HepG2 (cell line): ENCODE data around the gene CCDC30. TPM values are rescaled to one million over a fixed set of nuclear protein-coding genes. Genes with fewer than 3 reads are reported as not detected.

Source experiments
- DMAP1 ChIP-seq: IDR thresholded peaks from 2 replicates; pipeline ENCODE4 v1.6.1; 2016
- FOXO1 ChIP-seq: sonication (generic); formaldehyde crosslinking; IDR thresholded peaks from 2 replicates; pipeline ENCODE4 v1.4.0; 2020; ENCODE audit warnings: missing genetic modification reagents
- GABPB1 ChIP-seq: IDR thresholded peaks from 2 replicates; pipeline ENCODE4 v1.6.1; 2016; ENCODE audit warnings: mild to moderate bottlenecking, missing genetic modification reagents, moderate library complexity, missing compliant biosample characterization
- KLF15 ChIP-seq: sonication (generic); formaldehyde crosslinking; IDR thresholded peaks from 2 replicates; pipeline ENCODE4 v1.8.1; 2023; ENCODE audit warnings: borderline replicate concordance, mild to moderate bottlenecking, inconsistent platforms, missing genetic modification reagents, mixed read lengths
- MEIS2 ChIP-seq: sonication (generic); formaldehyde crosslinking; IDR thresholded peaks from 2 replicates; pipeline ENCODE4 v1.9.0; 2021; ENCODE audit warnings: mild to moderate bottlenecking, missing genetic modification reagents
- MNT ChIP-seq: fragments of 450-650 bp; IDR thresholded peaks from 2 replicates; pipeline ENCODE4 v1.6.1; 2016
- NFAT5 ChIP-seq: sonication (generic); formaldehyde crosslinking; IDR thresholded peaks from 2 replicates; pipeline ENCODE4 v1.4.0; 2020; ENCODE audit warnings: missing genetic modification reagents
- NRL ChIP-seq: sonication (generic); formaldehyde crosslinking; IDR thresholded peaks from 2 replicates; pipeline ENCODE4 v1.5.0; 2020; ENCODE audit warnings: missing genetic modification reagents, mild to moderate bottlenecking, moderate library complexity, borderline replicate concordance
- PHF8 ChIP-seq: sonication (generic); formaldehyde crosslinking; IDR thresholded peaks from 2 replicates; pipeline ENCODE4 v1.5.0; 2020; ENCODE audit warnings: missing genetic modification reagents
- RBFOX2 ChIP-seq: fragments of 200-400 bp; formaldehyde crosslinking; IDR thresholded peaks from 2 replicates; pipeline ENCODE4 v1.6.1; 2017; ENCODE audit warnings: low read depth, mild to moderate bottlenecking, low read length
- ZBTB2 ChIP-seq: sonication (generic); formaldehyde crosslinking; IDR thresholded peaks from 2 replicates; pipeline ENCODE4 v1.8.0; 2022; ENCODE audit warnings: low read depth, missing genetic modification reagents
- ZBTB8A ChIP-seq: sonication (generic); formaldehyde crosslinking; IDR thresholded peaks from 2 replicates; pipeline ENCODE4 v1.4.0; 2020; ENCODE audit warnings: mild to moderate bottlenecking, low read depth, missing genetic modification reagents, borderline replicate concordance
- ZFP90 ChIP-seq: sonication (generic); formaldehyde crosslinking; IDR thresholded peaks from 2 replicates; pipeline ENCODE4 v1.8.0; 2022; ENCODE audit warnings: missing genetic modification reagents, mild to moderate bottlenecking, inconsistent platforms, borderline replicate concordance
- ZFP91 ChIP-seq: sonication (generic); formaldehyde crosslinking; IDR thresholded peaks from 2 replicates; pipeline ENCODE4 v1.9.0; 2022; ENCODE audit warnings: missing genetic modification reagents, mild to moderate bottlenecking, borderline replicate concordance
- ZNF782 ChIP-seq: sonication (generic); formaldehyde crosslinking; IDR thresholded peaks from 2 replicates; pipeline ENCODE4 v1.4.0; 2020; ENCODE audit warnings: missing genetic modification reagents, mild to moderate bottlenecking, borderline replicate concordance
- ZNF891 ChIP-seq: sonication (generic); formaldehyde crosslinking; IDR thresholded peaks from 2 replicates; pipeline ENCODE4 v1.5.0; 2020; ENCODE audit warnings: mild to moderate bottlenecking, missing genetic modification reagents
- polyA plus RNA-seq, 8 experiments: library from polyadenylated mRNA; depleted of rRNA in 3 of 8; stranded (reverse) in 7 of 8; unstranded in 1 of 8; fragments of >200 nt; fragmentation: Illumina TruSeq in 4 of 8; extraction: Trizol in 4 of 8; gene quantifications; 2 replicates each; pipeline versions ENCODE4 v1.2.1 to v1.2.3, GENCODE V29; 2011 to 2016; ENCODE audit warnings: low read depth in 4 of 8, missing spikeins in 1 of 8, mixed read lengths in 1 of 8; ENCODE audit not compliant: insufficient read depth in 1 of 8
- total RNA-seq, 5 experiments: library from RNA; depleted of rRNA; stranded (reverse); fragments of >200 nt; fragmentation: Illumina TruSeq; extraction: Trizol; gene quantifications; 2 replicates each; pipeline ENCODE4 v1.2.3, GENCODE V29; 2016; ENCODE audit warnings: low read depth in 1 of 5

CCDC30 gene
- total and polyA plus RNA-seq, 2 of the 13 experiments (the other 11 are each of a cell fraction or from before 2014, with no cell fraction given) = 0.25 to 0.77 TPM

GRCh38 chr1:42682739-42683531 lies 219.8 kb downstream of the CCDC30 start (continued):
- TF ChIP-seq MNT (peak; percentile 60), NRL (CRISPR knock-in tag) (no peak; the same call in 1 of the 2 replicates), NFAT5 (CRISPR knock-in tag) (0 out of 2 replicates have a peak, but pooled peaks have one; percentile 54), ZFP91 (CRISPR knock-in tag) (peak; percentile 48; the same call in 1 of the 2 replicates), RBFOX2 (peak; percentile 72), ZNF782 (no peak), GABPB1 (peak; percentile 67), ZBTB2 (CRISPR knock-in tag) (0 out of 2 replicates have a peak, but pooled peaks have one; percentile 13), DMAP1 (CRISPR knock-in tag) (peak; percentile 61), ZNF891 (CRISPR knock-in tag) (0 out of 2 replicates have a peak, but pooled peaks have one; percentile 30), PHF8 (CRISPR knock-in tag) (peak; percentile 37; the same call in 1 of the 2 replicates), FOXO1 (peak; percentile 50; the same call in 1 of the 2 replicates), ZFP90 (CRISPR knock-in tag) (peak; percentile 49; the same call in 1 of the 2 replicates), ZBTB8A (CRISPR knock-in tag) (no peak), MEIS2 (peak; percentile 79; the same call in 1 of the 2 replicates), KLF15 (peak; percentile 35; the same call in 1 of the 2 replicates)
